SU-DHL-6 (cell line): ENCODE results near the gene POLR3B.
"Not testable (repeated sequence)": the region's sequence is repeated elsewhere in the genome, so short reads cannot be mapped to it uniquely, and the experiment has no call there.

Experiments used
- H2AFZ ChIP-seq: fragments of 200-600 bp; sonication (generic); 2 replicates; pipeline ENCODE4 v1.6.1; 2014; ENCODE audit warnings: low read depth, mild to moderate bottlenecking, moderate library complexity, mixed read lengths, antibody characterized with exemption, low read length; ENCODE audit not compliant: severe bottlenecking
- H3F3A ChIP-seq: fragments of 200-600 bp; shearing (Covaris generic); 2 replicates; pipeline ENCODE4 v1.6.0; 2016; ENCODE audit warnings: antibody characterized with exemption, mild to moderate bottlenecking; ENCODE audit not compliant: insufficient read depth
- H3K27ac ChIP-seq: fragments of 200-600 bp; sonication (generic); 2 replicates; pipeline ENCODE4 v1.5.1; 2016; ENCODE audit warnings: low read depth, mild to moderate bottlenecking, low read length, moderate library complexity, mixed read lengths
- H3K27me3 ChIP-seq: fragments of 200-600 bp; sonication (generic), shearing (Covaris generic); 2 replicates; pipeline ENCODE4 v1.6.0; 2014; ENCODE audit warnings: mild to moderate bottlenecking, low read length
- H3K36me3 ChIP-seq: fragments of 200-600 bp; sonication (generic); 2 replicates; pipeline ENCODE4 v1.6.1; 2014; ENCODE audit warnings: mild to moderate bottlenecking, low read length, mixed read lengths
- H3K4me2 ChIP-seq: fragments of 300-600, 200-600 bp; shearing (Covaris generic), sonication (generic); 2 replicates; pipeline ENCODE4 v1.6.0; 2014; ENCODE audit warnings: low read length, low read depth, mild to moderate bottlenecking; ENCODE audit not compliant: poor library complexity, severe bottlenecking
- H3K4me3 ChIP-seq: fragments of 200-600 bp; sonication (generic); 2 replicates; pipeline ENCODE4 v1.5.1; 2014; ENCODE audit warnings: antibody characterized with exemption, low read length, mild to moderate bottlenecking, mixed read lengths; ENCODE audit not compliant: insufficient read depth, poor library complexity, severe bottlenecking
- H3K79me2 ChIP-seq: fragments of 200-600 bp; sonication (generic); 2 replicates; pipeline ENCODE4 v1.6.1; 2014; ENCODE audit warnings: mild to moderate bottlenecking, low read length, moderate library complexity; ENCODE audit not compliant: insufficient read depth
- H3K9ac ChIP-seq: fragments of 200-600 bp; sonication (generic); 2 replicates; pipeline ENCODE4 v1.7.0; 2014; ENCODE audit warnings: mild to moderate bottlenecking, low read length
- H3K9me2 ChIP-seq: fragments of 200-600 bp; sonication (generic); replicated peaks from 2 replicates; pipeline ENCODE4 v1.6.1; 2014; ENCODE audit warnings: low read length; ENCODE audit not compliant: insufficient read depth
- H3K9me3 ChIP-seq: fragments of 200-600 bp; sonication (generic); 2 replicates; pipeline ENCODE4 v1.6.1; 2014; ENCODE audit warnings: low read length, mixed read lengths; ENCODE audit not compliant: insufficient read depth
- H4K20me1 ChIP-seq: fragments of 200-600 bp; sonication (generic); 2 replicates; pipeline ENCODE4 v1.6.1; 2014; ENCODE audit warnings: low read depth, mild to moderate bottlenecking, antibody characterized with exemption, low read length, moderate library complexity, mixed read lengths
- EZH2phosphoT487 ChIP-seq: fragments of 200-600 bp; sonication (generic), shearing (Covaris generic); conservative IDR thresholded peaks from 2 replicates; pipeline ENCODE4 v1.6.1; 2018; ENCODE audit warnings: mild to moderate bottlenecking, antibody characterized with exemption, low read length, moderate library complexity, mixed read lengths
- TF ChIP-seq, protein P1 (sequence below): fragments of 200-600 bp; sonication (generic); IDR thresholded peaks from one replicate; pipeline ENCODE4 v1.5.1; 2017; ENCODE audit warnings: antibody characterized with exemption, mild to moderate bottlenecking, low read length, moderate library complexity; ENCODE audit not compliant: insufficient read depth, poor library complexity, severe bottlenecking

Gene POLR3B

DNA sequence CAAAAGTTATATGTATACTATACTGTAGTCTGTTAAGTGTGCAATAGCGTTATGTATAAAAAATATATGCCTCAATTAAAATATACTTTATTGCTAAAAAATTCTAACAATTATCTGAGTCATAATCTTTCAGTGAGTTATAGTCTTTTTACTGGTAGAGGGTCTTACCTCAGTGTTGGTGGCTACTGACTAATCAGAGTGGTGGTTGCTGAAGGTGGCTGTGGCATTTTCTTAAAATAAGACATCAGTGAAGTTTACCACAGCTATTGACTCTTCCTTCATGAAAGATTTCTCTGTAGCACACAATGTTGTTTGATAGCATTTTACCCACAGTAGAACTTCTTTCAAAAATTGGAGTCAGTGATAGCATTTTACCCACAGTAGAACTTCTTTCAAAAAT is 23.4 kb downstream of the POLR3B start:
- no peak overlapping the region for H3K27ac ChIP-seq
- H4K20me1 ChIP-seq, result no peaks in the 10 kb centered on the region
- no peak overlapping the region for H3K9ac ChIP-seq
- H3K27me3 ChIP-seq, result no peaks in the 10 kb centered on the region
- H3K9me3 ChIP-seq, result no peaks in the 10 kb centered on the region
- H3K4me2 ChIP-seq, result no peak overlapping the region
- no peak overlapping the region for H3K4me3 ChIP-seq
- no peaks in the 10 kb centered on the region for H3K79me2 ChIP-seq
- TF ChIP-seq, protein P1, sequence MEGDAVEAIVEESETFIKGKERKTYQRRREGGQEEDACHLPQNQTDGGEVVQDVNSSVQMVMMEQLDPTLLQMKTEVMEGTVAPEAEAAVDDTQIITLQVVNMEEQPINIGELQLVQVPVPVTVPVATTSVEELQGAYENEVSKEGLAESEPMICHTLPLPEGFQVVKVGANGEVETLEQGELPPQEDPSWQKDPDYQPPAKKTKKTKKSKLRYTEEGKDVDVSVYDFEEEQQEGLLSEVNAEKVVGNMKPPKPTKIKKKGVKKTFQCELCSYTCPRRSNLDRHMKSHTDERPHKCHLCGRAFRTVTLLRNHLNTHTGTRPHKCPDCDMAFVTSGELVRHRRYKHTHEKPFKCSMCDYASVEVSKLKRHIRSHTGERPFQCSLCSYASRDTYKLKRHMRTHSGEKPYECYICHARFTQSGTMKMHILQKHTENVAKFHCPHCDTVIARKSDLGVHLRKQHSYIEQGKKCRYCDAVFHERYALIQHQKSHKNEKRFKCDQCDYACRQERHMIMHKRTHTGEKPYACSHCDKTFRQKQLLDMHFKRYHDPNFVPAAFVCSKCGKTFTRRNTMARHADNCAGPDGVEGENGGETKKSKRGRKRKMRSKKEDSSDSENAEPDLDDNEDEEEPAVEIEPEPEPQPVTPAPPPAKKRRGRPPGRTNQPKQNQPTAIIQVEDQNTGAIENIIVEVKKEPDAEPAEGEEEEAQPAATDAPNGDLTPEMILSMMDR, result no peak
- no peak for TF ChIP-seq EZH2phosphoT487
- peaks cover 5% of the 10 kb centered on the region; the same call in 1 of the 2 replicates for H3F3A ChIP-seq
- H3K9me2 ChIP-seq, result no peaks in the 10 kb centered on the region
- H2AFZ ChIP-seq, result no peak overlapping the region
- H3K36me3 ChIP-seq, result peaks cover 11% of the 10 kb centered on the region; the same call in 1 of the 2 replicates

DNA sequence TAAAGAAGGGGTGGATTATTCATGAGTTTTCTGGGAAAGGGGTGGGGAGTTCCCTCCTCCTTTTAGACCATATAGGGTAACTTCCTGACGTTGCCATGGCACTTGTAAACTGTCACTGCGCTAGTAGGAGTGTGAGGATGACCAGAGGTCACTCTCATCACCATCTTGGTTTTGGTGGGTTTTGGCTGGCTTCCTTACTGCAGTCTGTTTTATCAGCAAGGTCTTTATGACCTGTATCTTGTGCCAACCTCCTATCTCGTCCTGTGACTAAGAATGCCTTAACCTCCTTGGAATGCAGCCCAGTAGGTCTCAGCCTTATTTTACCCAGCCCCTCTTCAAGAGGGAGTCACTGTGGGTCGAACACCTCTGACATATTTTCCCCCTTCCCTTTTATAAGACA is 24.3 kb downstream of the POLR3B start:
- not testable (repeated sequence) for H3K27me3 ChIP-seq, H3K9ac ChIP-seq, H3K79me2 ChIP-seq, H4K20me1 ChIP-seq, H3K27ac ChIP-seq, H3K4me3 ChIP-seq, H3K9me3 ChIP-seq, H3K9me2 ChIP-seq, H3K4me2 ChIP-seq, H3K36me3 ChIP-seq, H2AFZ ChIP-seq, H3F3A ChIP-seq

DNA sequence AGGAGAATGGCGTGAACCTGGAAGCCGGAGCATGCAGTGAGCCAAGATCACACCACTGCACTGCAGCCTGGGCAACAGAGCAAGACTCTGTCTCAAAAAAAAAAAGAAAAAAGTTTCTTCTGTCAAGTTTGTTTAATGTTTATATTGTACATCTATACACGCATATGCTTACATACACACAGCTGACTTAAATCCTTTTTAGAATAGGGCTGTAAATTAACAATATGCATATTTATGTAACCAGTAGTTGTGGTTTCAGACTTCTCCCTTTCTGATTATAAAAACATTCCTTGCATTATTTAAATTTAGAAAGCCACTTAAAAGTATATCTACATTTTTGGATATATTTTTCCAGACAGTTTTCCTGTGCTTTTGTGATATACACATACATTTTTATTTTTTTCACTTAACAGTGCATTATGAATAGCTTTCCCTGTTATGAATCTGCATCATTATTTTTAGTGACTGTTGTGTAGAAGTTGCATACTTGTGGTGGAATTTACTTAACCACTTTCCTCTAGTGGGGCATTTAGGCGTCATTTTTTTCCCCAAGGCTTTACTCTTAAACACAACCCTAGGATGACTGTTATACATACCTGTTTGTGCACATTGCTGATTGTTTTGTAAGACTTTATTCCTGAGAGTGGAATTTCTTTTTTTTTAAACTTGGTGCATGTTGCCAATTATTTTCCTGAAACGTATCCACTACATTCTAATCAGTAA is 29.4 kb downstream of the POLR3B start:
- TF ChIP-seq, protein P1, result no peak
- no peak for TF ChIP-seq EZH2phosphoT487
- no peak overlapping the region for H3K4me3 ChIP-seq
- no peak overlapping the region for H3K4me2 ChIP-seq
- H4K20me1 ChIP-seq, result no peaks in the 10 kb centered on the region
- peaks cover 5% of the 10 kb centered on the region; the same call in 1 of the 2 replicates for H3F3A ChIP-seq
- no peaks in the 10 kb centered on the region for H3K36me3 ChIP-seq
- H3K79me2 ChIP-seq, result no peaks in the 10 kb centered on the region
- H3K9me3 ChIP-seq, result no peaks in the 10 kb centered on the region
- H2AFZ ChIP-seq, result no peak overlapping the region
- no peak overlapping the region for H3K9ac ChIP-seq
- no peak overlapping the region for H3K27ac ChIP-seq
- H3K27me3 ChIP-seq, result no peaks in the 10 kb centered on the region
- no peaks in the 10 kb centered on the region for H3K9me2 ChIP-seq

DNA sequence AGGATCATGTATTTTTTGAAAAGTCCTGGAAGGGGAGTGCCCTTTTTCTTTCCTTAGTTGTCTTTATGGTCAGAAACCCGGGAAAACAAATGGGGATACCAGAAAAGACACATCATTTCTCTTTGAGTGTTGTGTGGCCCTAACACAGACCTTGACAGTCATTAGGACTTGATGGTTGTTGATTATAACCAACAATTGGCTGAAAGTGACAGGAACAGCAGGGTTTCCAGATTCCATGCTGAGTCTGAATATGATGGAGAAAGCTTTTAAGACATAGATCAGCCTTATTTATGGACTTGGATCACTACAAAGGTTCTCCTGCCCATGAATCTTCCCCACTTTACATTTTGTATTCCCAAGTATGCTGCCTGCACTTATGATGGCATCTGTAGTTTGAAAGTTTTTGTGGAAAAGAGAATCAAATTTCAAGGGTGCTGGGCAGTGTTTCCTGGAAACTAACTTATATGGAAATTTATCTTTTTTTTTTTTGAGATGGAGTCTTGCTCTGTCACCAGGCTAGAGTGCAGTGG is 30.4 kb downstream of the POLR3B start:
- no peaks in the 10 kb centered on the region for H3K79me2 ChIP-seq
- H3K4me3 ChIP-seq, result no peak overlapping the region
- TF ChIP-seq, protein P1, result no peak
- no peak for TF ChIP-seq EZH2phosphoT487
- H3K9me2 ChIP-seq, result no peaks in the 10 kb centered on the region
- H3K9ac ChIP-seq, result no peak overlapping the region
- H3K27ac ChIP-seq, result no peak overlapping the region
- H3F3A ChIP-seq, result peaks cover 5% of the 10 kb centered on the region; the same call in 1 of the 2 replicates
- no peak overlapping the region for H3K4me2 ChIP-seq
- no peaks in the 10 kb centered on the region for H3K9me3 ChIP-seq
- H2AFZ ChIP-seq, result no peak overlapping the region
- H4K20me1 ChIP-seq, result no peaks in the 10 kb centered on the region
- H3K27me3 ChIP-seq, result no peaks in the 10 kb centered on the region
- no peaks in the 10 kb centered on the region for H3K36me3 ChIP-seq
